ENCODE results near the gene ENTHD1.

DNA sequence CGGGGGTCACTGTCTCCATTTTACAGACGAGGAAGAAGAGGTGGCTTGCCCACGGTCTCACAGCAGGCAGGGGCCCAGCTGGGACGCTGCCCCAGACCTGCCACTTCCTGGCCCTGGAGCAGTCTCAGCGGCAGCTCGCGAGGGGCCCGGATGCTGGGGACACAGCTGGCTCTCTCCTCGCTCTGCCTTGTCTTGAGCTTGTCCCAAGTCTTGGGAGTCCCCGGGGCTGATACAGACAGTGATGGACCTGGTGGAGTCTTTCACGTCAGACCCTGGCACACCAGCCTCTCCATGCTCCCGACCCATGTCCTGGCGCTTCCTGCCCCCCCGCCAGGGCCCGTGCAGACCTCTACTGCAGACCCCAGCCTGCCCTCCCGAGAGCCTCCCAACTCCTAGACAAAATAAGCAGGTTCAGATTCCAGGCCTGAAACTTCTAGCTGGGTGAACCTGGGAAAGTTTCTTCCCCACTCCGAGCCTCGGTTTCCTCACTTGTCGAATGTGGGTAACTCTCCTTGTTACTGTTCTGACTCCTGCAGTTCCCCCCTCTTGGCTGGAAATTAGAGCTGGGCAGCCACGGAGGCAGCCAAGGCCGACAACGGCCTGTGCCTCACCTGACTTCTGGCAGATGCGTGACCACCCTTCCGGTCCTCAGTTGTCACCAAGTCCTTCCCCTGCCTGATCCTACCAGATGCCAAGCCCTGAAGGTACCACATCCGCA is 177.6 kb downstream of the ENTHD1 start:
- TF ChIP-seq CTCF (IDR thresholded peaks at IDR 0.05) (no peak), POLR2AphosphoS5 (IDR thresholded peaks at IDR 0.05) (no peak), POLR2A (IDR thresholded peaks at IDR 0.05) (no peak)
